ENCODE data around the gene SLC30A2.

GRCh38 chr1:26017606-26018005, 28.3 kb downstream of the SLC30A2 start:
- no peak for TF ChIP-seq CTCF (IDR thresholded peaks at IDR 0.05)
- TF ChIP-seq POLR2A (IDR thresholded peaks at IDR 0.05), result no peak

Measured in testis (tissue), 2 donors.